H1 (cell line): ENCODE results near the gene OR51V1.

ENCODE experiments used
- CEBPB ChIP-seq: IDR thresholded peaks from 2 replicates; pipeline ENCODE4 v1.6.1; 2012; ENCODE audit warnings: low read depth, low read length
- RFX5 ChIP-seq: IDR thresholded peaks from 2 replicates; pipeline ENCODE4 v1.6.1; 2011; ENCODE audit warnings: low read depth, low read length, improper control_type of control experiment, borderline replicate concordance

GRCh38 chr11:5233307-5233706 lies 32.8 kb upstream of the OR51V1 start:
- TF ChIP-seq RFX5 (no peak), CEBPB (no peak)
